Endothelial cell of umbilical vein (primary cell): ENCODE measurements around the gene ZSCAN2. TPM values are rescaled to one million over a fixed set of nuclear protein-coding genes. Genes with fewer than 3 reads are reported as not detected.

Experiments used
- BruUV-seq: library from RNA; stranded (reverse); fragments of 400-500 nt; replicated peaks from 2 replicates; lab custom pipeline; 2021; lab: Mats Ljungman, UMichigan
- CTCF ChIA-PET: fragments of 300-600, 350-600 bp; sonication (Branson Sonifier 250); formaldehyde crosslinking; loops from one replicate; lab custom pipeline; 2021; ENCODE audit warnings: antibody characterized with exemption, inconsistent platforms; lab: Charles Lee
- POLR2A ChIA-PET: fragments of 300-600, 350-600 bp; sonication (Branson Sonifier 250); formaldehyde crosslinking; loops from one replicate; lab custom pipeline; 2021; ENCODE audit warnings: antibody characterized with exemption, inconsistent platforms; lab: Charles Lee
- DNase-seq: peaks from one replicate; pipeline ENCODE4 v3.0.0-alpha.2; 2011; ENCODE audit warnings: low read depth, low spot score
- FAIRE-seq: peaks from 2 replicates; lab custom pipeline; 2011; peaks lifted over from hg19 to GRCh38; lab: Jason Lieb, UNC
- H2AFZ ChIP-seq: 2 replicates; pipeline ENCODE4 v1.6.0; 2012; ENCODE audit warnings: low read depth, low read length, control low read depth, inconsistent platforms
- H3K27ac ChIP-seq: 2 replicates; pipeline ENCODE4 v1.5.1; 2011; ENCODE audit warnings: low read depth, mild to moderate bottlenecking, control low read depth, low read length, moderate library complexity; ENCODE audit not compliant: insufficient read depth
- H3K27me3 ChIP-seq, 2 experiments: 2 replicates each; pipeline versions ENCODE4 v1.6.0 to v1.6.1; 2011; ENCODE audit warnings: low read length in 2 of 2, mixed read lengths in 1 of 2; ENCODE audit not compliant: control insufficient read depth in 2 of 2, insufficient read depth in 2 of 2
- H3K36me3 ChIP-seq, 2 experiments: 2 replicates in 1 of 2; 3 replicates in 1 of 2; pipeline ENCODE4 v1.5.1; 2011; ENCODE audit warnings: low read length in 2 of 2, mild to moderate bottlenecking in 1 of 2, moderate library complexity in 1 of 2; ENCODE audit not compliant: control insufficient read depth in 2 of 2, insufficient read depth in 2 of 2; ENCODE audit errors: extremely low read depth in 1 of 2
- H3K4me1 ChIP-seq: 3 replicates; pipeline ENCODE4 v1.5.1; 2011; ENCODE audit warnings: mild to moderate bottlenecking, low read length; ENCODE audit not compliant: control insufficient read depth, insufficient read depth; ENCODE audit errors: extremely low read depth
- H3K4me2 ChIP-seq: 2 replicates; pipeline ENCODE4 v1.6.1; 2011; ENCODE audit warnings: low read length, control low read depth, mixed read lengths; ENCODE audit not compliant: insufficient read depth
- H3K4me3 ChIP-seq, 3 experiments: fragments of 200-600 bp in 1 of 3; sonication (generic), shearing (Covaris generic) in 1 of 3; replicated peaks in 1 of 3; 2 replicates each; pipeline ENCODE4 v1.5.1; 2011 to 2016; ENCODE audit warnings: control low read depth in 3 of 3, low read length in 3 of 3, mild to moderate bottlenecking in 2 of 3, inconsistent platforms in 1 of 3, low read depth in 1 of 3, moderate library complexity in 1 of 3; ENCODE audit not compliant: insufficient read depth in 1 of 3
- H3K79me2 ChIP-seq: 2 replicates; pipeline ENCODE4 v1.6.0; 2012; ENCODE audit warnings: low read length, inconsistent platforms; ENCODE audit not compliant: control insufficient read depth, insufficient read depth
- H3K9ac ChIP-seq: replicated peaks from 2 replicates; pipeline ENCODE3; 2011; ENCODE audit warnings: low read length, control low read depth; ENCODE audit not compliant: insufficient read depth; ENCODE audit errors: extremely low read depth
- H3K9me1 ChIP-seq: replicated peaks from 3 replicates; pipeline ENCODE4 v1.6.0; 2011; ENCODE audit warnings: mild to moderate bottlenecking, low read length; ENCODE audit not compliant: control insufficient read depth, insufficient read depth; ENCODE audit errors: extremely low read depth
- H3K9me3 ChIP-seq: replicated peaks from 2 replicates; pipeline ENCODE4 v1.5.1; 2012; ENCODE audit warnings: low read length, inconsistent platforms; ENCODE audit not compliant: control insufficient read depth, insufficient read depth
- H4K20me1 ChIP-seq: replicated peaks from 2 replicates; pipeline ENCODE3; 2011; ENCODE audit warnings: mild to moderate bottlenecking, low read length; ENCODE audit not compliant: control insufficient read depth, insufficient read depth; ENCODE audit errors: extremely low read depth
- EZH2 ChIP-seq: IDR thresholded peaks from 2 replicates; pipeline ENCODE4 v1.6.1; 2012; ENCODE audit warnings: borderline replicate concordance, low read depth, mild to moderate bottlenecking, moderate library complexity, low read length, inconsistent platforms; ENCODE audit not compliant: severe bottlenecking
- POLR2A ChIP-seq: IDR thresholded peaks from 2 replicates; pipeline ENCODE4 v1.6.1; 2012; ENCODE audit warnings: low read depth, mild to moderate bottlenecking, control low read depth, low read length
- dilution Hi-C: fragments of 300-500 bp; cut with MboI; formaldehyde crosslinking; loops from one replicate; pipeline ENCODE4 v1.15.0; 2019; ENCODE audit warnings: low sequenced_read_pairs; ENCODE audit not compliant: extremely low pct_ligation_motif_present
- intact Hi-C: fragments of 100-400 bp; cut with micrococcal nuclease; formaldehyde crosslinking; loops from one replicate; pipeline ENCODE4 v1.10.0; 2022
- polyA plus RNA-seq, 4 experiments: library from polyadenylated mRNA; depleted of rRNA in 3 of 4; stranded (reverse) in 3 of 4; unstranded in 1 of 4; fragments of >200 nt; gene quantifications; 2 replicates each; pipeline versions ENCODE4 v1.2.1 to v1.2.3, GENCODE V29; 2011 to 2012; ENCODE audit warnings: missing spikeins in 1 of 4
- total RNA-seq: library from RNA; stranded (reverse); gene quantifications from 2 replicates; pipeline ENCODE4 v1.2.3, GENCODE V29; 2021

ZSCAN2 gene
- total and polyA plus RNA-seq, 2 donors (not counting 3 experiments of a cell fraction or from before 2014, with no cell fraction given): 12.9 to 13.5 TPM

- BruUV-seq: no TSS peak
- Histone ChIP-seq H3K79me2 (no peaks in the 10 kb centered on the region), H3K4me3 (no peak overlapping the region), H3K4me1 (peaks cover 2% of the 10 kb centered on the region), H4K20me1 (no peaks in the 10 kb centered on the region), H3K9me1 (no peaks in the 10 kb centered on the region), H3K27ac (no peak overlapping the region), H3K36me3 (peaks cover 6 to 24% of the 10 kb centered on the region in 2 experiments), H3K9ac (no peak overlapping the region), H2AFZ (no peak overlapping the region), H3K27me3 (no peaks in the 10 kb centered on the region), H3K9me3 (peaks cover 20% of the 10 kb centered on the region), H3K4me2 (no peak overlapping the region)
- ChIA-PET POLR2A (interaction anchor here (0.6 kb wide), 1 partner anchor 98 kb away, joined by 4 read pairs; no protein-coding TSS in a partner anchor), CTCF (interaction anchor here (1.0 to 1.4 kb wide), 3 partner anchors 9 to 26 kb away, joined by 3 to 6 read pairs (median 5); no protein-coding TSS in a partner anchor)
- no peak for DNase-seq
- no peak for TF ChIP-seq EZH2
- dilution Hi-C loops (no loop called here), intact Hi-C loops (no loop called here)
- no peak for FAIRE-seq
Observed at GRCh38 chr15:84625123-84625522, 24.3 kb downstream of the ZSCAN2 start.

DNA sequence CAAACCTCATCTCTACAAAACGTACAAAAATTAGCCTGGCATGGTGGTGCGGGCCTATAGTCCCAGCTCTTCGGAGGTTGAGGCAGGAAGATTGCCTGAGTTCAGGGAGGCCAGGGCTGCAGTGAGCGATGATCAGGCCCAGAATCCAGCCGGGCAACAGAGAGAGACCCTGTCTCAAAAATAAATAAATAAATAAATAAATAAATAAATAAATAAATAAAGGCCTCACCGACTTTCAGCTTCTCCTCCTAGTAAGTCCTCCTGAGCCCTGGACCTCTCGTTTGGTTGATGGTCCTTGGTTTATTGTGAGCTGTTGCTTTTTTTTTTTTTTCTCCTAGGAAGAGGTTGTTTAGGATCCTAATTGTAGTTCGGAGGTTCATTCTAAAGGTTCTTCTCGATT lies 28.2 kb downstream of the ZSCAN2 start:
- no peak overlapping the region for H3K4me3 ChIP-seq
- no peaks in the 10 kb centered on the region for H3K27me3 ChIP-seq
- TF ChIP-seq POLR2A: no peak
- H3K79me2 ChIP-seq: peaks cover 9% of the 10 kb centered on the region
- H4K20me1 ChIP-seq: no peaks in the 10 kb centered on the region
- dilution Hi-C loops: no loop called here
- BruUV-seq: no TSS peak
- intact Hi-C loops: no loop called here
- POLR2A ChIA-PET: no interaction called here
- CTCF ChIA-PET: interaction anchor here (1.0 to 1.7 kb wide), 2 partner anchors 20 to 30 kb away, joined by 3 read pairs; no protein-coding TSS in a partner anchor
- H3K9ac ChIP-seq: no peak overlapping the region
- FAIRE-seq (no peak), DNase-seq (no peak)
- H3K4me2 ChIP-seq: no peak overlapping the region
- peaks cover 19% of the 10 kb centered on the region for H3K4me1 ChIP-seq
- H2AFZ ChIP-seq: no peak overlapping the region
- H3K27ac ChIP-seq: no peak overlapping the region
- no peaks in the 10 kb centered on the region for H3K9me3 ChIP-seq
- no peaks in the 10 kb centered on the region for H3K9me1 ChIP-seq
- no peaks in the 10 kb centered on the region for H3K36me3 ChIP-seq
